Ovary (tissue), 9 donors: ENCODE measurements around the gene DERL3. TPM values are rescaled to one million over a fixed set of nuclear protein-coding genes. Genes with fewer than 3 reads are reported as not detected.

Source experiments
- DNase-seq, 5 donors: peaks; one replicate each; pipeline ENCODE4 v3.0.0-alpha.2; 2019 to 2020
- H3K27ac ChIP-seq, 2 donors: fragments of 200-600 bp; one replicate each; pipeline versions ENCODE4 v1.5.1 to v1.8.0; 2019 to 2022
- H3K27me3 ChIP-seq: fragments of 200-600 bp; one replicate; pipeline ENCODE4 v1.8.0; 2022
- H3K36me3 ChIP-seq: fragments of 200-600 bp; sonication (generic); one replicate; pipeline ENCODE4 v1.5.1; 2019
- H3K4me1 ChIP-seq: one replicate; pipeline ENCODE4 v1.8.1; 2013; ENCODE audit warnings: mild to moderate bottlenecking, moderate library complexity; ENCODE audit not compliant: insufficient read depth
- H3K4me3 ChIP-seq: fragments of 200-600 bp; sonication (generic); one replicate; pipeline ENCODE4 v1.5.1; 2017
- H3K9me3 ChIP-seq, 2 donors: fragments of 200-600 bp in 1 of 2; sonication (generic) in 1 of 2; one replicate each; pipeline versions ENCODE4 v1.5.1 to v1.8.1; 2013 to 2019; ENCODE audit warnings: mild to moderate bottlenecking in 1 of 2, moderate library complexity in 1 of 2
- CTCF ChIP-seq, 3 donors: fragments of 450-650 bp in 2 of 3; fragments of 200-600 bp in 1 of 3; IDR thresholded peaks; one replicate each; pipeline versions ENCODE4 v1.5.1 to v1.8.0; 2016 to 2022; ENCODE audit warnings: antibody characterized with exemption in 3 of 3, mild to moderate bottlenecking in 1 of 3
- EP300 ChIP-seq: sonication (generic); formaldehyde crosslinking; IDR thresholded peaks from one replicate; pipeline ENCODE4 v1.6.1; 2017; ENCODE audit warnings: antibody characterized with exemption
- POLR2A ChIP-seq: fragments of 450-650 bp; IDR thresholded peaks from one replicate; pipeline ENCODE4 v1.6.1; 2017; ENCODE audit warnings: antibody characterized with exemption, mild to moderate bottlenecking, moderate library complexity
- WGBS, 3 donors: extraction: QIAGEN DNeasy Blood & Tissue Kit in 1 of 3; methylation state at CpG; one replicate each; pipeline versions ENCODE4 v1.1.5 to v1.1.7; 2013 to 2017; 5-methylcytosine and 5-hydroxymethylcytosine counted together
- intact Hi-C, 4 donors: fragments of 100-400 bp; cut with DNase I; formaldehyde crosslinking; loops; one replicate each; pipeline versions ENCODE4 v1.11.0 to v1.15.1; 2022 to 2023
- polyA plus RNA-seq, 2 donors: library from polyadenylated mRNA; stranded (reverse); fragments of 200-250 nt in 1 of 2; fragments of 350-450 nt in 1 of 2; fragmentation: Illumina TruSeq in 1 of 2; extraction: RNeasy Lipid Tissue Mini Kit (QIAGEN cat#74804) in 1 of 2; gene quantifications; one replicate each; pipeline ENCODE4 v1.2.3, GENCODE V29; 2013 to 2014
- total RNA-seq, 7 donors: library from RNA; depleted of rRNA in 2 of 7; stranded (reverse); fragments of >200 nt in 2 of 7; fragmentation: NEBNext Ultra II Directional in 3 of 7; extraction: Animal tissue kit (Norgen Biotek cat#: 25700) in 3 of 7; gene quantifications; one replicate each; pipeline versions ENCODE4 v1.1.0 to v1.2.4, GENCODE V29; 2016 to 2023
- donor health status: DM: no; HTN: no; CAD: no; lungs with moderate emphysema.
- donor health status: DM: no; HTN: no; CAD: no.
- donor health status: Bipolar disorder and iron deficiency.
- donor health status: DM: yes; HTN: yes; CAD: no.
- donor health status: DM: no; HTN: no; CAD: no.
- donor health status: DM: yes; HTN: yes; CAD: no.

DERL3 gene
- total and polyA plus RNA-seq, 9 donors, result 0.45 to 3.9 (median 1.8) TPM

- intact Hi-C loops, result no loop called here
- H3K27ac ChIP-seq, result no peak overlapping the region
- 82 to 87% (median 86%) methylated on average over 16 of the region's 16 CpGs for WGBS, 3 donors
Measured at GRCh38 chr22:23833017-23833751, 5.6 kb downstream of the DERL3 start.

GRCh38 chr22:23832226-23833016 is 6.4 kb downstream of the DERL3 start:
- TF ChIP-seq POLR2A (no peak), EP300 (no peak), CTCF (IDR thresholded peaks at IDR 0.05) (no peak)
- H3K27me3 ChIP-seq, result no peaks in the 10 kb centered on the region
- H3K4me1 ChIP-seq, result peaks cover 7% of the 10 kb centered on the region
- no peaks in the 10 kb centered on the region for H3K9me3 ChIP-seq
- DNase-seq, result peak in 3 of 5 donors; percentile 15 to 32 (median 16)
- H3K36me3 ChIP-seq, result no peaks in the 10 kb centered on the region
- 73 to 75% (median 74%) methylated on average over 11 of the region's 11 CpGs for WGBS, 3 donors
- no peak overlapping the region for H3K27ac ChIP-seq
- H3K4me3 ChIP-seq, result no peak overlapping the region
- intact Hi-C loops, result no loop called here

More at GRCh38 chr22:23833017-23833751, 5.6 kb downstream of the DERL3 start:
- no peaks in the 10 kb centered on the region for H3K36me3 ChIP-seq
- H3K4me1 ChIP-seq, result peaks cover 7% of the 10 kb centered on the region
- no peaks in the 10 kb centered on the region for H3K9me3 ChIP-seq
- no peak overlapping the region for H3K4me3 ChIP-seq
- H3K27me3 ChIP-seq, result no peaks in the 10 kb centered on the region
- peak in 3 of 5 donors; percentile 14 to 32 (median 21) for DNase-seq
- no peak for TF ChIP-seq EP300
- no peak for TF ChIP-seq POLR2A
- TF ChIP-seq CTCF (IDR thresholded peaks at IDR 0.05), result no peak

- 58 to 89% (median 59%) methylated on average over 10 of the region's 10 CpGs for WGBS, 3 donors
- intact Hi-C loops, result no loop called here
- no peak for TF ChIP-seq CTCF (IDR thresholded peaks at IDR 0.05)
- TF ChIP-seq POLR2A, result no peak
- TF ChIP-seq EP300, result no peak
- peak in 2 of 5 donors; percentile 20 to 31 for DNase-seq
- no peak overlapping the region for H3K4me3 ChIP-seq
- no peaks in the 10 kb centered on the region for H3K9me3 ChIP-seq
- no peaks in the 10 kb centered on the region for H3K36me3 ChIP-seq
- H3K27me3 ChIP-seq, result no peaks in the 10 kb centered on the region
- H3K4me1 ChIP-seq, result peaks cover 7% of the 10 kb centered on the region
- no peak overlapping the region for H3K27ac ChIP-seq
Measured at GRCh38 chr22:23831781-23832180, 7.0 kb downstream of the DERL3 start.

- peak in 2 of 5 donors; percentile 12 to 27 for DNase-seq
- Histone ChIP-seq H3K9me3 (no peaks in the 10 kb centered on the region), H3K4me1 (peaks cover 7% of the 10 kb centered on the region), H3K27me3 (no peaks in the 10 kb centered on the region), H3K4me3 (no peak overlapping the region), H3K36me3 (no peaks in the 10 kb centered on the region), H3K27ac (no peak overlapping the region)
- intact Hi-C loops, result no loop called here
- 88 to 94% (median 90%) methylated on average over 8 of the region's 8 CpGs for WGBS, 3 donors
- TF ChIP-seq POLR2A, result no peak
Measured at GRCh38 chr22:23831261-23831660, 7.5 kb downstream of the DERL3 start.
